HAP-1 (cell line): ENCODE results near the gene CDKL5.
"Not testable (repeated sequence)": the region's sequence is repeated elsewhere in the genome, so short reads cannot be mapped to it uniquely, and the experiment has no call there.

Source experiments
- DNase-seq, 2 experiments: peaks; one replicate each; pipeline ENCODE4 v3.0.0-alpha.2; 2016 to 2020; ENCODE audit warnings: low spot score in 2 of 2
- H3K27me3 ChIP-seq: fragments of 250-450 bp; sonication (Bioruptor Pico); 2 replicates; pipeline ENCODE4 v1.5.1; 2020; ENCODE audit warnings: low read depth, mild to moderate bottlenecking, moderate library complexity
- H3K36me3 ChIP-seq: fragments of 250-450 bp; sonication (Bioruptor Pico); replicated peaks from 2 replicates; pipeline ENCODE4 v1.5.1; 2020; ENCODE audit warnings: mild to moderate bottlenecking
- H3K4me1 ChIP-seq: fragments of 250-450 bp; sonication (Bioruptor Pico); 2 replicates; pipeline ENCODE4 v1.5.1; 2020; ENCODE audit warnings: mild to moderate bottlenecking
- H3K4me3 ChIP-seq: fragments of 250-450 bp; sonication (Bioruptor Pico); 2 replicates; pipeline ENCODE4 v1.5.1; 2020; ENCODE audit warnings: mild to moderate bottlenecking, moderate library complexity
- H3K9me3 ChIP-seq: fragments of 250-450 bp; sonication (Bioruptor Pico); 2 replicates; pipeline ENCODE4 v1.5.1; 2020; ENCODE audit warnings: mild to moderate bottlenecking, moderate library complexity
- in situ Hi-C: fragments of 300-500 bp; cut with MboI; formaldehyde crosslinking; loops from 3 replicates; pipeline ENCODE4 v1.14.3; 2020; ENCODE audit warnings: low sequenced_read_pairs, inconsistent platforms, mixed read lengths

Gene CDKL5

GRCh38 chrX:18428006-18428405, 2.6 kb downstream of the CDKL5 start:
- Histone ChIP-seq H3K27me3 (no peaks in the 10 kb centered on the region), H3K36me3 (no peaks in the 10 kb centered on the region), H3K9me3 (no peaks in the 10 kb centered on the region), H3K4me1 (peaks cover 13% of the 10 kb centered on the region), H3K4me3 (no peak overlapping the region)
- in situ Hi-C loops, result loop anchor here (10.0 kb wide), 1 partner anchor 247 kb away; the partner anchor contains the start of gene RS1
- DNase-seq, result peak in 1 of 2 experiments; percentile 48

DNA sequence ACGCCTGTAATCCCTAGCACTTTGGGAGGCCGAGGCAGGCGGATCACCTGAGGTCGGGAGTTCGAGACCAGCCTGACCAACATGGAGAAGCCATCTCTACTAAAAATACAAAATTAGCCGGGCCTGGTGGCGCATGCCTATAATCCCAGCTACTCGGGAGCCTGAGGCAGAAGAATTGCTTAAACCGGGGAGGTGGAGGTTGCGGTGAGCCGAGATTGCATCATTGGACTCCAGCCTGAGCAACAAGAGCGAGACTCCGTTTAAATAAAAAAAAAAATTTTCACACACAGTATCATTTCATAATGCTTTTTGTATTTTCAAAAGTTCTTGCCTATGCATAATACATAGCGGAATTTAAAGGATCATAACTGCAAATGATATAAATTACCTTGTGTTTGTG, 7.9 kb downstream of the CDKL5 start:
- H3K27me3 ChIP-seq, H3K4me1 ChIP-seq, H3K9me3 ChIP-seq, H3K4me3 ChIP-seq, in situ Hi-C loops, DNase-seq, H3K36me3 ChIP-seq: not testable (repeated sequence)

DNA sequence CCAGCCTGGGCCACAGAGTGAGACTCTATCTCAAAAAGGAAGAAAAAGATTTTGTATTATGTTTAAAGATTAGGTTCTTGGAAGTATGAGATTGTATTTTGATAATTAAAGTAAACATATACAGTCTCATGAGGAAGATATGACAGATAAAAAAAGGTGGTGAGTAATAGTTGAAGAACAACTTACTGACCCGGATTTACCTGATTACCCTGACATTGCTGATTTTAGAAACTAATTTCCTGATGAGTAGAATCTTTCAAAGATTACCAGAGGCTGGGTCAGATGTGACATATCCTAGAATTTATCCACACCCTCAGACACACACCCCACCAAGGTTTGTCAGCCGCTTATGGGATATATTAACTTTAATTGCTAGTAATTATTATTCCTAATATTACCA, 9.5 kb downstream of the CDKL5 start:
- no peaks in the 10 kb centered on the region for H3K27me3 ChIP-seq
- no peaks in the 10 kb centered on the region for H3K36me3 ChIP-seq
- DNase-seq, result no peak
- H3K4me1 ChIP-seq, result peaks cover 4% of the 10 kb centered on the region
- H3K4me3 ChIP-seq, result no peak overlapping the region
- no peaks in the 10 kb centered on the region for H3K9me3 ChIP-seq
- in situ Hi-C loops, result no loop called here

DNA sequence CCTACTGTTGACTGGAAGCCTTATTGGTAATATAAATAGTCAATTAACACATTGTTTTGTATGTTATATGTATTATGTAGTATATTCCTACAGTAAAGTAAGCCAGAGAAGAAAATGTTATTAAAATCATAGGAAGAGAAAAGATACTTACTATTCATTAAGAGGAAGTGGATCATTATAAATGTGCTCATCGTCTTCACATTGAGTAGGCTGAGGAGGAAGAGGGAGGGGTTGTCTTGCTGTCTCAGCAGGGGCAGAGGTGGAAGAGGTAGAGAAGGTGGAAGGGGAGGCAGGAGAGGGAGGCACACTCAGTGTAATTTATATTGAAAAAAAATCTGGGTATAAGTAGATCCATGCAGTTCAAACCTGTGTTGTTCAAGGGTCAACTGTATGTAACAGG, 10.6 kb downstream of the CDKL5 start:
- no peak for DNase-seq
- Histone ChIP-seq H3K4me3 (no peak overlapping the region), H3K9me3 (no peaks in the 10 kb centered on the region), H3K36me3 (no peaks in the 10 kb centered on the region), H3K4me1 (peaks cover 4% of the 10 kb centered on the region), H3K27me3 (no peaks in the 10 kb centered on the region)
- in situ Hi-C loops, result no loop called here

DNA sequence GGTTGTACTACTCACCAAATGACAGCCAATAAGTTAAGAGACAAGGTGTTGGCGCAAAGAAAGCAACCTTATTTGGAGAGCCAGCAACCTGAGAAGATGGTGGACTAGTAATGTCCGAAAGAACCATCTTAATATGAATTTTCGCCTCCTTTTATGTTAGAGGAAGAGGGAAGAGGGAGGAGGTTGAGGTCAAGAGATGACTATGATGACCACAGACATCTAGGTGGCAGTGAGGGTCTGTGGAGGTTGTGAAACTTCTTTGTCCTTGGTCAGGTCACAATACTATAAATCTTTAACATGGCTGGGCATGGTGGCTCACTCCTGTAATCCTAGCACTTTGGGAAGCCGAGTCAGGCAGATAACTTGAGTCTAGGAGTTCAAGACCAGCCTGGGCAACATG, 15.4 kb downstream of the CDKL5 start:
- no peak for DNase-seq
- Histone ChIP-seq H3K4me1 (no peaks in the 10 kb centered on the region), H3K36me3 (no peaks in the 10 kb centered on the region), H3K27me3 (no peaks in the 10 kb centered on the region), H3K9me3 (no peaks in the 10 kb centered on the region), H3K4me3 (no peak overlapping the region)
- in situ Hi-C loops, result no loop called here

DNA sequence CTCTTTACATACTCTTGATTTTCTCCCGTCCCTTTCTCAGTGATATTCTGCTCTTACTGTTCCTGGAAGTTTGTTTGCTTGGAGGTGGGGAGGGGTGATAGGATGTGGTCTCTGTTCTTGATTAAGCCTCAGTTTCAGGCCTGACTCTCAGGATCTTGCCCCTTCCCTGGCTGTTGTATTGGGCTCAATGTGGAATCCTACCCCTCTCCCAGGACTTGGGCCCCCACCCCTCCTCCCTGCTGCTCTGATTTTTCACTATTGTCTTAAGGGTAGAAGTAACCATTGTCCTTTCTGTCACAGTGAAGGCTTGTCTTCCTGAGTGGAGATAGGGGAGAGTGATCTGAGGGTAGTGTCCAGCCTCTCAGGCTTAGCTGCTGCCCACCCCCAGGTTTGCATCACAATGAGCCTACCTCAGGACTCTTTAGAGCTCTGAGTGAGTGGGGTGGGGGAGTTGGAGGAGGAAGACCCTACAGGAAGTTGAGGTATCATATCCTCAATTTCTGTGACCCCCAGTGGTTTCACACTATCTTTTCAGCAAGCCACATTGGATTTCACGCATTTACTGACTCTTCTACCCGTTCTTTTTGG, 16.5 kb downstream of the CDKL5 start:
- DNase-seq, result no peak
- Histone ChIP-seq H3K4me1 (no peaks in the 10 kb centered on the region), H3K27me3 (no peaks in the 10 kb centered on the region), H3K9me3 (no peaks in the 10 kb centered on the region), H3K4me3 (no peak overlapping the region), H3K36me3 (no peaks in the 10 kb centered on the region)
- in situ Hi-C loops, result no loop called here

DNA sequence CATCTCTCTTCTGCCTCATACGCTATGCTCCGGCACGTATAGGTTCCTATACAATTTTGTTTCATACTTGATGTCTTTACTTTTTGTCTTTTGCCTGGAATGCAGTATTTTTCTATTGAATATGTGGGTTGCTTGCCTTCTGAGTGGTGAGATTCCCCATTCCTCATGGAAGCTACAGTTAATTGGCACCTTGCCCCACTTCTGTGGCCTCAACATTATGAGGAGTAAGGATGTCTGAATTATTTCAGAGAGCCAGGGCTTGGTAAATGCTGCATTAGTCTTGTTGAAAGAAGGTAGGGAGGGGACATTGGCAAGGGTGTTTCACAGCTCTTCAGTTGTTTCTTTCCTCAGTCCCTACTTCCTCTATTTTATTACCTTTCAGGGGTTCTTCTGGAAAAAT, 23.0 kb downstream of the CDKL5 start:
- no peaks in the 10 kb centered on the region for H3K27me3 ChIP-seq
- no peaks in the 10 kb centered on the region for H3K4me1 ChIP-seq
- H3K36me3 ChIP-seq, result no peaks in the 10 kb centered on the region; the same call in 1 of the 2 replicates
- no peaks in the 10 kb centered on the region for H3K9me3 ChIP-seq
- in situ Hi-C loops, result no loop called here
- no peak overlapping the region for H3K4me3 ChIP-seq
- no peak for DNase-seq

DNA sequence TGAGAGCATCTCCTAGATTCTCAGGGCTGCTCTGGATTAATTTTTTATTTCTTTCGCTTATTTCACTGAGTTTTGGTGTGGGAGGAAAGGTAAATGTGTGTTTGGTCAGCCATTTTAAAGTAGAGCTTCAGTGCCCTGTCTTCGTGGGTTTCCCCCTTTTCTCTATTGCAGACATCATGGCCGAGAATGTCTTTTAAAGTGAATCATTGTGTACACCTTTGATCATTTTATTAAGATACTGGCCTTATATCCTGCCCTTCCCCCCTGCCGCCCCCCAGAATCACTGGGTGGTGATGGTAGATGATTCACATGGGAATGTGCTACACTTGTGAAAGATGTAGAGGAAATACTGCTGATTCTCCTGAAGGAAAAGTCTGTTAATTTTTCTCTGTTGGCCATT, 23.8 kb downstream of the CDKL5 start:
- H3K27me3 ChIP-seq, result no peaks in the 10 kb centered on the region
- in situ Hi-C loops, result no loop called here
- H3K36me3 ChIP-seq, result no peaks in the 10 kb centered on the region; the same call in 1 of the 2 replicates
- H3K4me3 ChIP-seq, result no peak overlapping the region
- H3K4me1 ChIP-seq, result no peaks in the 10 kb centered on the region
- H3K9me3 ChIP-seq, result no peaks in the 10 kb centered on the region
- no peak for DNase-seq

DNA sequence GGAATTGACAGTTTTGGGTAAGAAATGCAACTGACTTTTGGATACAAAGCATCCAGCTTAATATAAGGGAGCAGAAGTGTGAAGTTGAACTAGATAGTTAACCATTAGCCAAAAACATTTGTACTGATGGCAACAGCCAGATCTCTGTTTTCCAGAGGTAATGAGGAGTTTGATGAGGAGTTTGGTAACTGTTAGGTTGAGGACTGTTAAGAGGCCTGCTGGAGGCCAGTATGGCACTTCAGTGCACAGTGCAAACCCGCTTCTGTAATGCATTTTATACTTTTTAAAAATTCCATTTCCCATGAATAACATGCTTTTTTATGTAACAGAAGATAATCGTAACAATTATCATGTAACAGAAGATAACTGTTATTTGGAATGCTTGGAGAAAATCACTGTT, 30.0 kb downstream of the CDKL5 start:
- Histone ChIP-seq H3K9me3 (no peaks in the 10 kb centered on the region), H3K4me1 (no peaks in the 10 kb centered on the region), H3K27me3 (no peaks in the 10 kb centered on the region), H3K36me3 (no peaks in the 10 kb centered on the region; the same call in 1 of the 2 replicates), H3K4me3 (no peak overlapping the region)
- DNase-seq, result no peak
- in situ Hi-C loops, result no loop called here

DNA sequence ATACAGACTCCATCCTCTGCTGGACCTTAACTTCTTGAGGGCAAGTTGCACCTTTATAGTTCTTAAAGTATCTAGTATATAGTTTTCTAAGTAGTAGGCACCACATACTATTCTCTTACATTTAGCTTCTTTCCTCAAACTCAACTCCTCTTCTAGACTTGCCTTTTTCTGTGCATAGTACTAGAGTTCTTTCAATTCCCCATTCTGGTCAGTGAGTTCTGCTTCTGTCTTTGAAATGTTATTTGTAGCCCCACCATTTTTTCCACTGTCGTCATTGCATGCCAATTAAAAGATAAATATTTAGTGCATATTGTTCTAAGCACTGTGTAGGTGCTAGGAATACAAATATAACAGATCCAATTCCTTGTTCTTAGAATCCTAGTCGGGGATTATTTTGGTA, 31.6 kb downstream of the CDKL5 start:
- Histone ChIP-seq H3K4me3 (no peak overlapping the region), H3K27me3 (no peaks in the 10 kb centered on the region), H3K9me3 (no peaks in the 10 kb centered on the region), H3K36me3 (no peaks in the 10 kb centered on the region; the same call in 1 of the 2 replicates), H3K4me1 (no peaks in the 10 kb centered on the region; the same call in 1 of the 2 replicates)
- in situ Hi-C loops, result no loop called here
- no peak for DNase-seq

DNA sequence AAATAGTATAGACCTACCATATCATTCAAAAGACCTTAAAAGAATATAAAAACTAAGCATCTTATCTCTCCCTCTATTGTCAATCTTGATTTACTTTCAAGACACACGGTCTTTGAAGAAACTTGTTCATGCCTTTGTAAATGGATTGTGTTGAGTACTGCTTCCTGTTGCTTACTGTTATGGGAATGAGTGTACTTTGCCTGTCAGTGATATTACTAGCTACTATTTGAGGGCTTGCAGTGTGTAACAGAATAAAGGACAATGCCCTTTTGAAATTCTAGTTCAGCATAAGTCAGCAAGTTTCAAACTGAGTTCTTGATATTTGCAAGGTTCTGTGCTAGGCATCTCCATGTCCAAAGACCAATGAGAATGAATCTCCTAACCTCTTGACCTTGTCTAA, 36.0 kb downstream of the CDKL5 start:
- no peak for DNase-seq
- in situ Hi-C loops, result no loop called here

GRCh38 chrX:18464499-18464898, 39.1 kb downstream of the CDKL5 start:
- no peak for DNase-seq
- Histone ChIP-seq H3K4me3 (no peak overlapping the region), H3K9me3 (no peaks in the 10 kb centered on the region), H3K36me3 (no peaks in the 10 kb centered on the region), H3K27me3 (no peaks in the 10 kb centered on the region), H3K4me1 (peaks cover 5% of the 10 kb centered on the region)
- in situ Hi-C loops, result no loop called here

More for the DNA sequence above, 36.0 kb downstream of the CDKL5 start:
- H3K4me1 ChIP-seq, result no peaks in the 10 kb centered on the region; the same call in 1 of the 2 replicates
- no peak overlapping the region for H3K4me3 ChIP-seq
- no peaks in the 10 kb centered on the region for H3K27me3 ChIP-seq
- no peaks in the 10 kb centered on the region for H3K9me3 ChIP-seq
- H3K36me3 ChIP-seq, result no peaks in the 10 kb centered on the region

DNA sequence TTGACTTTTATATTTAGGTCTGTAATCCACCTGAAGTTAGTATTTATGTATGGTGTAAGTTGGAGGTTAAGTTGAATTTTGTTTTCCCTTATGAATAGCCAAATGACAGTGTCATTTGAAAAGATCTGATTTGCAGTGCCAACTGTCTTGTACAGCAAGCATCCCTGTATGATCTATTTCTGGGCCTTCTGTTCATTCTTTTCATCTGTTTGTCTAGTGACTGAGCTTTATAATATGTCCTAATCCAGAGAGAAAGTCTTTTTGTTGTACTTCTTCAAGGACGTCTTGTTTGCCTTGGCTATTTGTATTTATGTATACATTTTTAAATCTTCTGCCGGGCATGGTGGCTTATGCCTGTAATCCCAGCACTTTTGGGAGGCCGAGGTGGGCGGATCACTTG, 39.6 kb downstream of the CDKL5 start:
- no peaks in the 10 kb centered on the region for H3K9me3 ChIP-seq
- H3K4me3 ChIP-seq, result no peak overlapping the region
- H3K4me1 ChIP-seq, result peaks cover 5% of the 10 kb centered on the region
- no peaks in the 10 kb centered on the region for H3K27me3 ChIP-seq
- H3K36me3 ChIP-seq, result no peaks in the 10 kb centered on the region
- no peak for DNase-seq
- in situ Hi-C loops, result no loop called here

DNA sequence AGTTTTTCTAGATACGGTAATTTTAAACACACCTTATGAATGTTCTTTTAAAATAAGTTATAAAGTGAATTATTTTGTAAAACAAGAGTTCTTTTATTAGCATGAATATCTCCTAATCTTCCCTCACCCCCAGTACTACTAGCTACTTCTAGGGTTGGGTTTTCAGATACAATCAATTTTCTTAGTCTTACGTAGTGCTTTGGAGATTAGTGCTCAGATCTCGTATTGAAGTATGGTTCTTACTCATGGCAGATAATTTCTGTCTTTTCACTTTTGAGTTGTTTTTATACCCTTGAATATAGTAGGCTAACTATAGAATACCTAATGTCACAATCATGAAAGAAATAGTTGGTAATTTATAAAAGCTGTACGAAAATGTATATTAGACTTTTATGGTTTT, 43.2 kb downstream of the CDKL5 start:
- H3K27me3 ChIP-seq, result no peaks in the 10 kb centered on the region
- DNase-seq, result no peak
- in situ Hi-C loops, result no loop called here
- no peaks in the 10 kb centered on the region for H3K9me3 ChIP-seq
- no peaks in the 10 kb centered on the region for H3K36me3 ChIP-seq
- H3K4me3 ChIP-seq, result no peak overlapping the region
- H3K4me1 ChIP-seq, result peaks cover 5% of the 10 kb centered on the region

DNA sequence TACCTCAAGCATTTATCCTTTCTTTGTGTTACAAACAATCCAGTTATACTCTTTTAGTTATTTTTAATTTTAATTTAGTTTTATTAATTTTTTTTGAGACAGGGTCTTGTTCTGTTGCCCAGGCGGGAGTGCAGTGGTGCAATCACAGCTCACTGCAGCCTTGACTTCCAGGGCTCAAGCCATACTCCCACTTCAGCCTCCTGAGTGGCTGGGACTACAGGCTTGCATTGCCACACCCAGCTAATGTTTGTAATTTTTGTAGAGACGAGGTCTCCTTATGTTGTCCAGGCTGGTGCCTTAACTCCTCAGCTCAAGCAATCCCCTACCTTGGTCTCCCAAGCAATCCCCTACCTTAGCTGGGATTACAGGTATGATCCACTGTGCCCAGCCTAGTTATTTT, 45.9 kb downstream of the CDKL5 start:
- DNase-seq, result no peak
- Histone ChIP-seq H3K9me3 (no peaks in the 10 kb centered on the region), H3K4me1 (peaks cover 5% of the 10 kb centered on the region), H3K27me3 (no peaks in the 10 kb centered on the region), H3K36me3 (no peaks in the 10 kb centered on the region), H3K4me3 (no peak overlapping the region)
- in situ Hi-C loops, result no loop called here
